SK-N-SH (cell line): ENCODE results near the gene ZBTB46. TPM values are rescaled to one million over a fixed set of nuclear protein-coding genes. Genes with fewer than 3 reads are reported as not detected.

Experiments used
- ELF1 ChIP-seq: IDR thresholded peaks from 2 replicates; pipeline ENCODE4 v1.4.0; 2012
- EP300 ChIP-seq, 2 experiments: IDR thresholded peaks; 2 replicates each; pipeline versions ENCODE4 v1.4.0 to v1.6.1; 2012; ENCODE audit warnings: borderline replicate concordance in 1 of 2, low read depth in 1 of 2, low read length in 1 of 2
- MEF2A ChIP-seq: IDR thresholded peaks from 2 replicates; pipeline ENCODE4 v1.4.0; 2012; ENCODE audit warnings: low read depth, borderline replicate concordance
- NFIC ChIP-seq: IDR thresholded peaks from 2 replicates; pipeline ENCODE4 v1.4.0; 2012; ENCODE audit warnings: borderline replicate concordance
- NRF1 ChIP-seq: IDR thresholded peaks from 2 replicates; pipeline ENCODE4 v1.6.1; 2012; ENCODE audit warnings: low read depth, mild to moderate bottlenecking, low read length
- POLR2AphosphoS5 ChIP-seq: IDR thresholded peaks from 2 replicates; pipeline ENCODE4 v1.6.1; 2012; ENCODE audit warnings: low read depth, low read length
- RAD21 ChIP-seq: IDR thresholded peaks from 2 replicates; pipeline ENCODE4 v1.6.1; 2012; ENCODE audit warnings: mild to moderate bottlenecking, low read length
- RFX5 ChIP-seq: IDR thresholded peaks from 2 replicates; pipeline ENCODE4 v1.6.1; 2012; ENCODE audit warnings: mild to moderate bottlenecking, improper control_type of control experiment, low read length
- SIN3A ChIP-seq: IDR thresholded peaks from 2 replicates; pipeline ENCODE4 v1.6.1; 2012; ENCODE audit warnings: low read depth, mild to moderate bottlenecking, low read length, moderate library complexity, borderline replicate concordance
- TAF1 ChIP-seq: IDR thresholded peaks from 2 replicates; pipeline ENCODE4 v1.6.1; 2012; ENCODE audit warnings: low read depth, mild to moderate bottlenecking, low read length, moderate library complexity, borderline replicate concordance
- polyA plus RNA-seq, 3 experiments: library from polyadenylated mRNA; depleted of rRNA; stranded (reverse); fragments of >200 nt; gene quantifications; 2 replicates each; pipeline ENCODE4 v1.2.3, GENCODE V29; 2012
- TF ChIP-seq, protein P1 (sequence below): IDR thresholded peaks from 2 replicates; pipeline ENCODE4 v1.6.1; 2012; ENCODE audit warnings: mild to moderate bottlenecking, low read depth, low read length, moderate library complexity
- TF ChIP-seq, protein P2 (sequence below): fragments of 200-600 bp; sonication (generic); IDR thresholded peaks from 2 replicates; pipeline ENCODE4 v1.6.1; 2017; ENCODE audit warnings: antibody characterized with exemption, mild to moderate bottlenecking, moderate library complexity
- TF ChIP-seq, protein P3 (sequence below): IDR thresholded peaks from 2 replicates; pipeline ENCODE4 v1.4.0; 2012; ENCODE audit warnings: low read depth, borderline replicate concordance

Gene ZBTB46
- polyA plus RNA-seq, 1 of the 3 experiments (the other 2 are of a cell fraction), result 0.15 TPM

- TF ChIP-seq, protein P1, sequence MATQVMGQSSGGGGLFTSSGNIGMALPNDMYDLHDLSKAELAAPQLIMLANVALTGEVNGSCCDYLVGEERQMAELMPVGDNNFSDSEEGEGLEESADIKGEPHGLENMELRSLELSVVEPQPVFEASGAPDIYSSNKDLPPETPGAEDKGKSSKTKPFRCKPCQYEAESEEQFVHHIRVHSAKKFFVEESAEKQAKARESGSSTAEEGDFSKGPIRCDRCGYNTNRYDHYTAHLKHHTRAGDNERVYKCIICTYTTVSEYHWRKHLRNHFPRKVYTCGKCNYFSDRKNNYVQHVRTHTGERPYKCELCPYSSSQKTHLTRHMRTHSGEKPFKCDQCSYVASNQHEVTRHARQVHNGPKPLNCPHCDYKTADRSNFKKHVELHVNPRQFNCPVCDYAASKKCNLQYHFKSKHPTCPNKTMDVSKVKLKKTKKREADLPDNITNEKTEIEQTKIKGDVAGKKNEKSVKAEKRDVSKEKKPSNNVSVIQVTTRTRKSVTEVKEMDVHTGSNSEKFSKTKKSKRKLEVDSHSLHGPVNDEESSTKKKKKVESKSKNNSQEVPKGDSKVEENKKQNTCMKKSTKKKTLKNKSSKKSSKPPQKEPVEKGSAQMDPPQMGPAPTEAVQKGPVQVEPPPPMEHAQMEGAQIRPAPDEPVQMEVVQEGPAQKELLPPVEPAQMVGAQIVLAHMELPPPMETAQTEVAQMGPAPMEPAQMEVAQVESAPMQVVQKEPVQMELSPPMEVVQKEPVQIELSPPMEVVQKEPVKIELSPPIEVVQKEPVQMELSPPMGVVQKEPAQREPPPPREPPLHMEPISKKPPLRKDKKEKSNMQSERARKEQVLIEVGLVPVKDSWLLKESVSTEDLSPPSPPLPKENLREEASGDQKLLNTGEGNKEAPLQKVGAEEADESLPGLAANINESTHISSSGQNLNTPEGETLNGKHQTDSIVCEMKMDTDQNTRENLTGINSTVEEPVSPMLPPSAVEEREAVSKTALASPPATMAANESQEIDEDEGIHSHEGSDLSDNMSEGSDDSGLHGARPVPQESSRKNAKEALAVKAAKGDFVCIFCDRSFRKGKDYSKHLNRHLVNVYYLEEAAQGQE, result no peak
- no peak for TF ChIP-seq EP300 (IDR thresholded peaks at IDR 0.05; ENCODE audit: borderline replicate concordance in 1 of 2, low read depth in 1 of 2, low read length in 1 of 2)
- TF ChIP-seq, protein P2, sequence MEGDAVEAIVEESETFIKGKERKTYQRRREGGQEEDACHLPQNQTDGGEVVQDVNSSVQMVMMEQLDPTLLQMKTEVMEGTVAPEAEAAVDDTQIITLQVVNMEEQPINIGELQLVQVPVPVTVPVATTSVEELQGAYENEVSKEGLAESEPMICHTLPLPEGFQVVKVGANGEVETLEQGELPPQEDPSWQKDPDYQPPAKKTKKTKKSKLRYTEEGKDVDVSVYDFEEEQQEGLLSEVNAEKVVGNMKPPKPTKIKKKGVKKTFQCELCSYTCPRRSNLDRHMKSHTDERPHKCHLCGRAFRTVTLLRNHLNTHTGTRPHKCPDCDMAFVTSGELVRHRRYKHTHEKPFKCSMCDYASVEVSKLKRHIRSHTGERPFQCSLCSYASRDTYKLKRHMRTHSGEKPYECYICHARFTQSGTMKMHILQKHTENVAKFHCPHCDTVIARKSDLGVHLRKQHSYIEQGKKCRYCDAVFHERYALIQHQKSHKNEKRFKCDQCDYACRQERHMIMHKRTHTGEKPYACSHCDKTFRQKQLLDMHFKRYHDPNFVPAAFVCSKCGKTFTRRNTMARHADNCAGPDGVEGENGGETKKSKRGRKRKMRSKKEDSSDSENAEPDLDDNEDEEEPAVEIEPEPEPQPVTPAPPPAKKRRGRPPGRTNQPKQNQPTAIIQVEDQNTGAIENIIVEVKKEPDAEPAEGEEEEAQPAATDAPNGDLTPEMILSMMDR, result no peak
- peak; percentile 38; the same call in 1 of the 2 replicates for TF ChIP-seq TAF1
- no peak for TF ChIP-seq MEF2A
- peak; percentile 29; the same call in 1 of the 2 replicates for TF ChIP-seq SIN3A
- no peak for TF ChIP-seq NRF1
- TF ChIP-seq NFIC, result no peak
- TF ChIP-seq RAD21, result no peak
- TF ChIP-seq, protein P3, sequence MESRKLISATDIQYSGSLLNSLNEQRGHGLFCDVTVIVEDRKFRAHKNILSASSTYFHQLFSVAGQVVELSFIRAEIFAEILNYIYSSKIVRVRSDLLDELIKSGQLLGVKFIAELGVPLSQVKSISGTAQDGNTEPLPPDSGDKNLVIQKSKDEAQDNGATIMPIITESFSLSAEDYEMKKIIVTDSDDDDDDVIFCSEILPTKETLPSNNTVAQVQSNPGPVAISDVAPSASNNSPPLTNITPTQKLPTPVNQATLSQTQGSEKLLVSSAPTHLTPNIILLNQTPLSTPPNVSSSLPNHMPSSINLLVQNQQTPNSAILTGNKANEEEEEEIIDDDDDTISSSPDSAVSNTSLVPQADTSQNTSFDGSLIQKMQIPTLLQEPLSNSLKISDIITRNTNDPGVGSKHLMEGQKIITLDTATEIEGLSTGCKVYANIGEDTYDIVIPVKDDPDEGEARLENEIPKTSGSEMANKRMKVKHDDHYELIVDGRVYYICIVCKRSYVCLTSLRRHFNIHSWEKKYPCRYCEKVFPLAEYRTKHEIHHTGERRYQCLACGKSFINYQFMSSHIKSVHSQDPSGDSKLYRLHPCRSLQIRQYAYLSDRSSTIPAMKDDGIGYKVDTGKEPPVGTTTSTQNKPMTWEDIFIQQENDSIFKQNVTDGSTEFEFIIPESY, result no peak
- no peak for TF ChIP-seq RFX5
- TF ChIP-seq POLR2AphosphoS5, result peak; percentile 64
- TF ChIP-seq ELF1, result peak; percentile 87
- TF ChIP-seq, all 33 proteins: peak for 11
These were observed 34.0 kb upstream of the ZBTB46 start, which contains the start of gene TPD52L2 (continued) for GRCh38 chr20:63864978-63865640.
